Epithelial cell of proximal tubule (primary cell): ENCODE measurements around the gene SLC24A3. TPM values are rescaled to one million over a fixed set of nuclear protein-coding genes. Genes with fewer than 3 reads are reported as not detected.

ENCODE experiments used
- DNase-seq: peaks from one replicate; pipeline ENCODE4 v3.0.0-alpha.2; 2011; ENCODE audit warnings: low read depth
- H3K4me3 ChIP-seq: 2 replicates; pipeline ENCODE4 v1.5.1; 2011; ENCODE audit warnings: low read depth, mild to moderate bottlenecking, low read length
- total RNA-seq: library from RNA; depleted of rRNA; stranded (reverse); fragments of >200 nt; gene quantifications from 2 replicates; pipeline ENCODE4 v1.2.3, GENCODE V29; 2015
- TF ChIP-seq, protein P1 (sequence below): conservative IDR thresholded peaks from 2 replicates; pipeline ENCODE4 v1.5.1; 2012; ENCODE audit warnings: low read depth, mild to moderate bottlenecking, low read length

The SLC24A3 gene
- total RNA-seq, 1 donor from 2014 or later: not detected

DNA sequence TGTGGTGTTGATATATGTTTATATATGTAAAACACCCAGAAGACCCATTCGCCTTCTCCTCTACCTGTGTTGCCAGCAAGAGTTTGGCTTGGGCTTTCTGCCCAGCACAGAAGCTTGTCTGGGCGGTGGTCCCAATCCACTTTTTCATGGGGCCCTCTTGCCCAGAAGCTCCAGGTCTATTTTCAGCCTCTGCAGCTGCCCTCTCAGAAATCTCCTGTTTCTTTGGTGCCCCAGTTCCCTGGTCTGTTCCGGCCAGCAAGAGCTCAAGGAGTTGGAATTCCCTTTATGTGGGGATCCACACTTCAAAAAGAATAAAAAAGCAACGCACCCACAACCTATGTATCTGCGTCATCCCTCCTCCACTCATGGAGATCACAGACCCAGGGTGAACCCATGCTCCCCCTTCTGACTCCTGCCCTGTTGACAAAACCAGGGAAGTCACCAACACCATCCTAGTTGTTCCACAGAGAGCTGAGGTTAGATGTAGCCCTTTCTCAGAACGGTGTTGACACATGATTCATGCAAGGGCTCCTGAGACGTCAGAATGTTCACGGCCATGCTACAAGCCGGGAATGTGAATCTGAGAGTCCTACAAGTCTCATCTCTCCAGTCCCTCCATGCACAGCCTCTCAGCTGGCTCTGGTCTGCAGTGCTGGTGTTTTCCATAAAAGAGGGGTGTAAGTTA is 388.8 kb downstream of the SLC24A3 start:
- no peak overlapping the region for H3K4me3 ChIP-seq
- TF ChIP-seq, protein P1, sequence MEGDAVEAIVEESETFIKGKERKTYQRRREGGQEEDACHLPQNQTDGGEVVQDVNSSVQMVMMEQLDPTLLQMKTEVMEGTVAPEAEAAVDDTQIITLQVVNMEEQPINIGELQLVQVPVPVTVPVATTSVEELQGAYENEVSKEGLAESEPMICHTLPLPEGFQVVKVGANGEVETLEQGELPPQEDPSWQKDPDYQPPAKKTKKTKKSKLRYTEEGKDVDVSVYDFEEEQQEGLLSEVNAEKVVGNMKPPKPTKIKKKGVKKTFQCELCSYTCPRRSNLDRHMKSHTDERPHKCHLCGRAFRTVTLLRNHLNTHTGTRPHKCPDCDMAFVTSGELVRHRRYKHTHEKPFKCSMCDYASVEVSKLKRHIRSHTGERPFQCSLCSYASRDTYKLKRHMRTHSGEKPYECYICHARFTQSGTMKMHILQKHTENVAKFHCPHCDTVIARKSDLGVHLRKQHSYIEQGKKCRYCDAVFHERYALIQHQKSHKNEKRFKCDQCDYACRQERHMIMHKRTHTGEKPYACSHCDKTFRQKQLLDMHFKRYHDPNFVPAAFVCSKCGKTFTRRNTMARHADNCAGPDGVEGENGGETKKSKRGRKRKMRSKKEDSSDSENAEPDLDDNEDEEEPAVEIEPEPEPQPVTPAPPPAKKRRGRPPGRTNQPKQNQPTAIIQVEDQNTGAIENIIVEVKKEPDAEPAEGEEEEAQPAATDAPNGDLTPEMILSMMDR: no peak
- DNase-seq: no peak

DNA sequence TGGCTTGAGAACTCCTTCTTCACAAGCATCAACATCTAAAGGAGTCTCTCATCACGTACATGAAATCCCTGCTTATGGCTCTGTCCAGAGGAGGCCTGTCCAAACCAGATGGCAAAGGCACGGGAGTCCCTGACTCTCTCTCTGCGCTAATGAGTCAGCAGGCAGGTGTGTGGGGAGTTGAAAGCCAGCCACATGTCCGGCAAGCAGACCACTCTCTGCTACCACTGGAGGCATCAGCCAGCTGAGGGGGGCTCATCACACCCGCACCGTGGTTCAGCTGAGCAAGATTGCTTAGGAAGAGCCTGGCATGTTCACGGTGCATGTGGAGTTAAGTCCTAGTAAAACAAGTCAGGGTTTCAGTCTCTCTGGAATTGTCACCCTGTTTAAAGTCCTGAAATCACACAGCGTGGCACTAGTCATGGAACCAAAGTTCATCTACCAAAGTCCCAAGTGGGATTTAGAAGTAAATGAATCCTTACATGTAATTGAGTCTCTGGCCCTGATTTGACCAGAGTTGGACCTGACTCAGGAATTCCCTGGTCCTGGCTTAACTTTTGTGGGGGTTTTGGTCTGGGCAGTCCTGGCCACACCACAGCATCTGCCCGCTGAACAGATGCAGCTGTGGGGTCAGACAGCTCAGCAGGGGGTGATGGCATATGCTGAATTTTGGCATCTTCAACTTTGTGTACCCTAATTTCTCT is 390.4 kb downstream of the SLC24A3 start:
- TF ChIP-seq, protein P1: no peak
- no peak overlapping the region for H3K4me3 ChIP-seq
- DNase-seq: no peak

DNA sequence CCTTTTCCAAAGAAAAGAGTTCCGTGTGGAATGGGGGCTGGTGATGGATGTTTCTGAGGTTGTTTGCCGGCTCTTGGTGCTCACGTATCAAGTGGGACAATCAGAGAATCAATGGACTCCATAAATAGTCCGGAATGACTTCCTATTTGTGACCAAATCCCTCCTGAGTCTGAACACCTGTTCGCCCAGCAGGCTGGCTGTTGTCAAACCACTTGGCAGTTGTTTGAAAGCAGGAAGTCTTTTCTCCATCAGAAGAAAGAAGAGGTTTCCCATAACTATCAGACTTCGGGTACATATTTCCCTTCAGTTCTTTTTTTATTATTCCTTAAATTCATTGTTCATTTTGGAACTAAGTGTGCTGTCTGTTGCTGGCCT is 390.9 kb downstream of the SLC24A3 start:
- DNase-seq: no peak
- TF ChIP-seq, protein P1: no peak
- no peak overlapping the region for H3K4me3 ChIP-seq

DNA sequence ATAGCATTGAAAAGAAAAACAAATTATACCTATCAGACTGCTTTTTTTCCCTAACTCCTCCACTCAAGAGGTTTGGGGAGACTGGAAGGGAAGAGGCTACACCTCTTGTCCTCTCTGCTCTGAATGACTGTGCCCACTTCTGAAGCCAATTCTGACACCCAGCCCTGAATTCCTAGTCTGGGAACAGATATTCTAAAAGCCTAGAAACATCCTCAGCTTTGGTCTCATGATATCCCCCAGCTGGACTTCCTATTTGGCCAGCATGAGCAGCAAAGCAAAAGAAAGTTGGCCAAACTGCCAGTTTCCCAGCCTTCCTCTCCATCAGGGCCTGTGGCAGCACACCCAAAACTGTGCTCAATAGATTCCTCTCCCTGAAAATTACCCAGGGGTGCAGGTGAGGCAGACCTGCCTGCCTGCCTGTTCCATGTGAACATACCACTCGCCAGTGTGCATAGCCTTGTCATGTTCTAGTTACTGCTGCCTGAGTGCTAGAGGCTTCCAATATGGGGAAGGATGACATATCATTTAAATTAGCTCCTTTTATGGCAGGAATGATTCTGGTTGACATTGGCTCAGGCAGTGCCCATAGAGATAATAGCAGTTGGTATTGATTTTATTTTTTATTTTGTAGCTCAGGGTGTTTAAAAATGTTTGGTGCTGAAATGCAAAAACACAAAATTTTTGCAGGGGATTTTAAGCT is 393.5 kb downstream of the SLC24A3 start:
- H3K4me3 ChIP-seq: no peak overlapping the region
- DNase-seq: no peak
- TF ChIP-seq, protein P1: no peak

DNA sequence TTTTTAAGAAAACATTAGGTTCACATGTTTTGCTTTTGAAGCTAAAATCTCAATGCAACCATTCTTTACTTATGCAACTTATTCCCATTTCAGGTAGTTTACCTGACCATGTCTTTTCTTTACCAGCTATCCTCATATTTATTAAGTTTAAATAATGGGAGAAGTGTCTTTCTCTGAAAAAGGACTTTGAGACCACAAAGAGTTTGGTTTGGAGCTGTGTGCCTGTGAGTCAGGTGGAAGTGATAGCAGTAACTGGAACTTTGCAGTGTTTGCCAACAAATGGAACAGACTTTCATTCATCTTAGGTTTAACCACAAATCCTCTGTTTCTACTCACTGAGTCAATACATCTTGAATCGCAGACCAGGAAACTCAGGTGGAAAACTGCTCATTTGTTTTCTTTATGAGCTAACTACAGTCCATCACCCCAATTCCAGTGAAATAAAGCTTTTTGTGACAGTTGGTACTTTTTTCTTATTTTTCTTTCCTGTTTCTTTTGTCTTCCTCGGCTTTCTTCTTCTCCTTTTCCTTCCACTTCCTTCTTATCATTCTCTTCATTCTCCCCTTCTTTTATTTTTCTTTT is 397.3 kb downstream of the SLC24A3 start:
- TF ChIP-seq, protein P1: no peak
- no peak overlapping the region for H3K4me3 ChIP-seq
- peak; percentile 10 for DNase-seq

DNA sequence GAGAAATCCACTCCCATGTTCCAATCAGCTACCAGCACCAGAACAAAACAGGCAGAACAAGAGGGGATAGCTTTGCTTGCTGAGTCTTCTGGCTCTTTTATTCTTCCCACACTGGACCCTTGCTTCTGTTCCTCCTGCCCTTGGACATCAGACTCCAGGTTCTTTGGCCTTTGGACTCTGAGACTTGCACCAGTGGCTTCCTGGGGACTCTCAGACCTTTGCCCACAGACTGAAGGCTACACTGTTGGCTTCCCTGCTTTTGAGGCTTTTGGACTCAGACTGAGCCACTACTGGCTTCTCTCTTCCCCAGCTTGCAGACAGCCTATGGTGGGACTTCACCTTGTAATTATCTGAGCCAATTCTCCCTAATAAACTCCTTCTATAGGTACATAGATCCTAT is 403.2 kb downstream of the SLC24A3 start:
- no peak overlapping the region for H3K4me3 ChIP-seq
- TF ChIP-seq, protein P1: no peak
- DNase-seq: no peak
